AG09309 (cell line): ENCODE measurements around the gene SCAMP5.

Source experiments
- DNase-seq: peaks from one replicate; pipeline ENCODE4 v3.0.0-alpha.2; 2010; ENCODE audit warnings: low read depth
- H3K4me3 ChIP-seq: 2 replicates; pipeline ENCODE4 v1.5.1; 2011; ENCODE audit warnings: mild to moderate bottlenecking, low read depth, low read length, moderate library complexity; ENCODE audit not compliant: control insufficient read depth
- CTCF ChIP-seq: IDR thresholded peaks from 2 replicates; pipeline ENCODE4 v1.5.1; 2011; ENCODE audit warnings: mild to moderate bottlenecking, low read depth, low read length, inconsistent platforms; ENCODE audit not compliant: insufficient read depth, control insufficient read depth; ENCODE audit errors: missing control alignments

The SCAMP5 gene

DNA sequence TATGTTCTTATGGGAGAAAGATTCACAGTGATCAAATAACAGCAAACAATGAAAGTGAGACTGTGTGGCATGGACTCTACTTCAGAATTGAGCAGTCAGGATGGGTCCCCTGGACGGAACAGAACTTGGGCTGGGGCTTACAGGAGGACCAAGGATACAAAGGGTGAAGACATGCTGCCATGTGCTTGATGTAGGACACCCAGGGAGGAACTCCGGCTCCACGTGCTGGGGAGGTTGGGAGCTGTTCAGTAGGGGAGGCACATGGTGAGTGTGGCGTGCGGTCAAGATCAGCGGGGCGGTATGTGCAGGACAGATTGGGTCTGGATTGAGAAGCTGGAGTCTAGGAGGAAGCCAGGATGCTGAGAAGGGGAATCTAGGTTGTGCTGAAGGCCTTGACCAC is 60.7 kb downstream of the SCAMP5 start:
- no peak for DNase-seq
- TF ChIP-seq CTCF: no peak
- H3K4me3 ChIP-seq: no peak overlapping the region

DNA sequence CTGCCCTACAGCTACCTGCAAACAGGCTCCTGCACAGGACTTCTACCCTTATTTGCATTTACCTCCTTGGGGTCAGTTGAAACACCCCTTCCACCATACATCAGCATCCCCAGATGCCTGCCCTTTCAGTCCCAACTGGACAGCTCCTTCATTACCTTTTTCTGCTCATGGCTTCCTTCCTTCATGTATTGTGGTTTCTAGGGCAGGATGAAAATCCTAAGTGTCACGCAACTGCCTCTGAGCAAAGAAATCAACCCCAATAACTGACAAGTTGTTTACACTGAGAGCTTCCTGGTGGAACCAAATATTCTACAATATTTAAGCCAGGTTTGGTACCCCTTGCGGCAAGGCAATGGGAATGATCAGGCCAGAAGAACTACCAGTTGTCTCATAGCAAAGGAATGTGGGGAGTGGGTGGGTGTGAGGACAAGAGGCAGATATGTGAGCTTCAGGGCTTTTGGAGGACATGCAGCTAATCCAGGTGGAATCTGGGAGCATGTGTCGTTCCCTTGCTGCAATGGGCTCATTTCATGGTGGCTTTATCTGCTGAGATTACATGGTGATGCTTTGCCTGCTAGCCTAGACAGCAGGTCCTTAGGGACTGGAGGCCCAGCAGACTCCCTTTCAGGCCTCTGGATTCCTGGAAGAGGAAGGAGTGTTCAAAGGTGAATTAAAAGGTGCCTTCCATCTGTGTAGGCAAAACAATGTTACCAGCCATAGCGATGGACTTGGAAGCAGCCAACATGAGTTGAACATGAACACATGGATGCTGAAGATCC is 63.0 kb downstream of the SCAMP5 start:
- TF ChIP-seq CTCF: no peak
- no peak for DNase-seq

DNA sequence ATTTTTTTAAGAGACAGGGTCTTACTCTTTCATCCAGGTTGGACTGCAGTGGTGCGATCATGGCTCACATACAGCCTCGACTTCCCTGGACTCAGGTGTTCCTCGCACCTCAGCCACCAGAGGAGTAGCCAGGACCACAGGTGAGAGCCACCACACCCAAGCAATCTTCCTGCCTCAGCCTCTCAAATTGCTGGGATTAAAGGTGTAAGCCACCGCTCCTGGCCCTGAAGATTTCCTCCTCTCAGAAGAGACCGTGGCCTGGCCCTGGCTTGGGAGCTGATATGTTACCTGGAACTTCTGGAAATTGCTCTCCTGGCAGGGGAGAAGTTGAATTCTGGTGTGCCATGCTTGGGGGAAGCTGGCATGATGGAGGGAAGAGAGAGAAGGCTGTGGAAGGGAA is 64.2 kb downstream of the SCAMP5 start:
- TF ChIP-seq CTCF: no peak
- DNase-seq: no peak
- no peak overlapping the region for H3K4me3 ChIP-seq

More for the DNA sequence above, 63.0 kb downstream of the SCAMP5 start:
- H3K4me3 ChIP-seq: no peak overlapping the region

DNA sequence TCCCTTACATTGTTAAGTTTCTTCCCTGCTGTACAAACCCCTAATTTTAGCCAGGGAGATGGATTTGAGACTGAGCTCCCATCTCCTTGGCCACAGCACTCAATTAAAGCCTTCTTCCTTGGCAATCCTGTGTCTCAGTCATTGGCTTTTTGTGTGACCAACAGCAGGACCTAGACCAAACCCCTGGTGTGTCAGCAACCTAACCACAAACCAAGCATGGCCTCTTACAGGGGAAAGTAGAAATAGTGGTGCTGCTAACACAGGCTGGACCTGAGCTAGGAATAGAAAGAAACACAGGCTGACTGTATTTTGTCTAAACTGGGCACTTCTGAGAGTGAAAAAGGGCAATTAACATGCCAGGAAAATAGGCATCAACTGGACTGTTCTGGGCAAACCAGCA is 65.9 kb downstream of the SCAMP5 start:
- no peak overlapping the region for H3K4me3 ChIP-seq
- no peak for DNase-seq
- no peak for TF ChIP-seq CTCF

- H3K4me3 ChIP-seq: no peak overlapping the region
- TF ChIP-seq CTCF: no peak
- no peak for DNase-seq
Measured at GRCh38 chr15:75062706-75063105, 67.3 kb downstream of the SCAMP5 start.

DNA sequence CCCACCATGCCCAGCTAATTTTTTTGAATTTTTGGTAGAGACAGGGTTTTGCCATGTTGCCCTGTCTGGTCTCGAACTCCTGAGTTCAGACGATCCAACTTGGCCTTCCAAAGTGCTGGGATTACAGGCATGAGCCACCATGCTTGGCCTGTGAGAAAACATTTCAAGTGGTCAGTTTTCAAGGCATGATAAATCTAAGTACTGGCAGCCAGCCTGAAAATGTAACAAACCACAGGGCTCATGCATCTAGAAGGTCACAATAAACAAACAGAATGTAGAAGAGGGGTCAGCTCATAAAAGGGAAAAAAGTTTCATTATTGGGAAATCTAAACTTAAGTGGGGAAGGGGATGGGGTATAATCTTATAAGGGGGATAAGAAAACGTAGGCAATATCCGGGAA is 68.0 kb downstream of the SCAMP5 start:
- H3K4me3 ChIP-seq: no peak overlapping the region
- no peak for DNase-seq
- TF ChIP-seq CTCF: no peak
